GM12865 (cell line): ENCODE results near the gene PAMR1.

Experiments
- DNase-seq: peaks from one replicate; pipeline ENCODE4 v3.0.0; 2010; ENCODE audit warnings: low read depth
- H3K4me3 ChIP-seq: 2 replicates; pipeline ENCODE4 v1.5.1; 2011; ENCODE audit warnings: mild to moderate bottlenecking, low read depth, low read length, control low read depth
- CTCF ChIP-seq: IDR thresholded peaks from 2 replicates; pipeline ENCODE4 v1.5.1; 2011; ENCODE audit warnings: low read length, control low read depth, low read depth, inconsistent platforms; ENCODE audit not compliant: insufficient read depth; ENCODE audit errors: missing control alignments

The PAMR1 gene

GRCh38 chr11:35518766-35519165 lies 6.7 kb downstream of the PAMR1 start:
- no peak overlapping the region for H3K4me3 ChIP-seq
- TF ChIP-seq CTCF = no peak
- DNase-seq = no peak

- H3K4me3 ChIP-seq = no peak overlapping the region
- TF ChIP-seq CTCF = no peak
- DNase-seq = no peak
These were observed 7.9 kb downstream of the PAMR1 start for GRCh38 chr11:35517481-35517880.

- no peak for TF ChIP-seq CTCF
- no peak overlapping the region for H3K4me3 ChIP-seq
- no peak for DNase-seq
These were observed 9.0 kb downstream of the PAMR1 start for GRCh38 chr11:35516403-35516802.

- no peak for TF ChIP-seq CTCF
- no peak overlapping the region for H3K4me3 ChIP-seq
- no peak for DNase-seq
These were observed 10.2 kb downstream of the PAMR1 start for GRCh38 chr11:35515224-35515623.

- no peak for TF ChIP-seq CTCF
These were observed 10.9 kb downstream of the PAMR1 start for GRCh38 chr11:35514481-35514880.

GRCh38 chr11:35511666-35512065 lies 13.8 kb downstream of the PAMR1 start:
- no peak for DNase-seq
- no peak for TF ChIP-seq CTCF
- no peak overlapping the region for H3K4me3 ChIP-seq

More at GRCh38 chr11:35514481-35514880, 10.9 kb downstream of the PAMR1 start:
- no peak for DNase-seq
- H3K4me3 ChIP-seq = no peak overlapping the region

- no peak for DNase-seq
- H3K4me3 ChIP-seq = no peak overlapping the region
- no peak for TF ChIP-seq CTCF
These were observed 17.7 kb downstream of the PAMR1 start for GRCh38 chr11:35507688-35508087.
